Measurements from ENCODE around the gene RPL41.

- TF ChIP-seq, protein P1, sequence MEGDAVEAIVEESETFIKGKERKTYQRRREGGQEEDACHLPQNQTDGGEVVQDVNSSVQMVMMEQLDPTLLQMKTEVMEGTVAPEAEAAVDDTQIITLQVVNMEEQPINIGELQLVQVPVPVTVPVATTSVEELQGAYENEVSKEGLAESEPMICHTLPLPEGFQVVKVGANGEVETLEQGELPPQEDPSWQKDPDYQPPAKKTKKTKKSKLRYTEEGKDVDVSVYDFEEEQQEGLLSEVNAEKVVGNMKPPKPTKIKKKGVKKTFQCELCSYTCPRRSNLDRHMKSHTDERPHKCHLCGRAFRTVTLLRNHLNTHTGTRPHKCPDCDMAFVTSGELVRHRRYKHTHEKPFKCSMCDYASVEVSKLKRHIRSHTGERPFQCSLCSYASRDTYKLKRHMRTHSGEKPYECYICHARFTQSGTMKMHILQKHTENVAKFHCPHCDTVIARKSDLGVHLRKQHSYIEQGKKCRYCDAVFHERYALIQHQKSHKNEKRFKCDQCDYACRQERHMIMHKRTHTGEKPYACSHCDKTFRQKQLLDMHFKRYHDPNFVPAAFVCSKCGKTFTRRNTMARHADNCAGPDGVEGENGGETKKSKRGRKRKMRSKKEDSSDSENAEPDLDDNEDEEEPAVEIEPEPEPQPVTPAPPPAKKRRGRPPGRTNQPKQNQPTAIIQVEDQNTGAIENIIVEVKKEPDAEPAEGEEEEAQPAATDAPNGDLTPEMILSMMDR (IDR thresholded peaks at IDR 0.05; ENCODE audit: insufficient read depth, low read length) = no peak
- TF ChIP-seq POLR2AphosphoS5 (IDR thresholded peaks at IDR 0.05; ENCODE audit: low read depth) (no peak), GABPA (IDR thresholded peaks at IDR 0.05; ENCODE audit: low read depth) (no peak)
Measured at GRCh38 chr12:56134897-56135296, 18.5 kb downstream of the RPL41 start.
